ENCODE data around the gene PRDX2.
A peak's percentile ranks its signal among the peaks of the same experiment; 100 is the strongest.

PRDX2 gene

GRCh38 chr19:12789904-12790619 is 11.5 kb downstream of the PRDX2 start:
- Histone ChIP-seq H3K27me3 (ENCODE audit: control insufficient read depth, low read length) (no peaks in the 10 kb centered on the region), H3K4me1 (ENCODE audit: control insufficient read depth, low read length) (peaks cover 63% of the 10 kb centered on the region), H3K36me3 (ENCODE audit: control insufficient read depth, low read length) (peaks cover 6% of the 10 kb centered on the region; the same call in 1 of the 2 replicates), H3K9me2 (replicated peaks; ENCODE audit: control insufficient read depth, low read length) (no peaks in the 10 kb centered on the region), H3K4me2 (ENCODE audit: low read length) (peak overlapping the region; percentile 93), H3K9me3 (ENCODE audit: control insufficient read depth, insufficient read depth, low read length) (no peaks in the 10 kb centered on the region), H3F3A (ENCODE audit: control insufficient read depth, insufficient read depth) (peaks cover 34% of the 10 kb centered on the region), H3K4me3 (ENCODE audit: low read length) (peak overlapping the region; percentile 79), H3K27ac (ENCODE audit: low read depth, low read length) (peak overlapping the region; percentile 84), H3K79me2 (ENCODE audit: control insufficient read depth, low read length) (peaks cover 29% of the 10 kb centered on the region), H4K20me1 (ENCODE audit: control insufficient read depth, insufficient read depth, low read depth, low read length) (no peaks in the 10 kb centered on the region)
- TF ChIP-seq EZH2phosphoT487 (IDR thresholded peaks at IDR 0.05; ENCODE audit: borderline replicate concordance, low read length): no peak
- no peak for TF ChIP-seq CTCF (IDR thresholded peaks at IDR 0.05; ENCODE audit: low read depth, low read length, poor library complexity, severe bottlenecking)

GRCh38 chr19:12789098-12789903 is 12.3 kb downstream of the PRDX2 start:
- Histone ChIP-seq H3K4me3 (ENCODE audit: low read length) (peak overlapping the region; percentile 79), H3K36me3 (ENCODE audit: control insufficient read depth, low read length) (peaks cover 6% of the 10 kb centered on the region; the same call in 1 of the 2 replicates), H3K27me3 (ENCODE audit: control insufficient read depth, low read length) (no peaks in the 10 kb centered on the region), H4K20me1 (ENCODE audit: control insufficient read depth, insufficient read depth, low read depth, low read length) (no peaks in the 10 kb centered on the region), H3K9me3 (ENCODE audit: control insufficient read depth, insufficient read depth, low read length) (no peaks in the 10 kb centered on the region), H3K27ac (ENCODE audit: low read depth, low read length) (peak overlapping the region; percentile 84), H3K79me2 (ENCODE audit: control insufficient read depth, low read length) (peaks cover 29% of the 10 kb centered on the region), H3K9me2 (replicated peaks; ENCODE audit: control insufficient read depth, low read length) (no peaks in the 10 kb centered on the region), H3F3A (ENCODE audit: control insufficient read depth, insufficient read depth) (peaks cover 39% of the 10 kb centered on the region), H3K4me2 (ENCODE audit: low read length) (peak overlapping the region; percentile 93), H3K4me1 (ENCODE audit: control insufficient read depth, low read length) (peaks cover 67% of the 10 kb centered on the region)
- TF ChIP-seq CTCF (IDR thresholded peaks at IDR 0.05; ENCODE audit: low read depth, low read length, poor library complexity, severe bottlenecking) (no peak), EZH2phosphoT487 (IDR thresholded peaks at IDR 0.05; ENCODE audit: borderline replicate concordance, low read length) (no peak)

GRCh38 chr19:12788682-12789097 is 12.9 kb downstream of the PRDX2 start:
- peak overlapping the region; percentile 84 for H3K27ac ChIP-seq (ENCODE audit: low read depth, low read length)
- peaks cover 40% of the 10 kb centered on the region for H3F3A ChIP-seq (ENCODE audit: control insufficient read depth, insufficient read depth)
- peak overlapping the region; percentile 79 for H3K4me3 ChIP-seq (ENCODE audit: low read length)
- H3K36me3 ChIP-seq (ENCODE audit: control insufficient read depth, low read length): peaks cover 6% of the 10 kb centered on the region; the same call in 1 of the 2 replicates
- peaks cover 67% of the 10 kb centered on the region for H3K4me1 ChIP-seq (ENCODE audit: control insufficient read depth, low read length)
- H3K9me3 ChIP-seq (ENCODE audit: control insufficient read depth, insufficient read depth, low read length): no peaks in the 10 kb centered on the region
- TF ChIP-seq CTCF (IDR thresholded peaks at IDR 0.05; ENCODE audit: low read depth, low read length, poor library complexity, severe bottlenecking) (peak; percentile 19), EZH2phosphoT487 (IDR thresholded peaks at IDR 0.05; ENCODE audit: borderline replicate concordance, low read length) (no peak)
- peaks cover 29% of the 10 kb centered on the region for H3K79me2 ChIP-seq (ENCODE audit: control insufficient read depth, low read length)
- H3K9me2 ChIP-seq (replicated peaks; ENCODE audit: control insufficient read depth, low read length): no peaks in the 10 kb centered on the region
- no peaks in the 10 kb centered on the region for H3K27me3 ChIP-seq (ENCODE audit: control insufficient read depth, low read length)
- no peaks in the 10 kb centered on the region for H4K20me1 ChIP-seq (ENCODE audit: control insufficient read depth, insufficient read depth, low read depth, low read length)
- peak overlapping the region; percentile 93 for H3K4me2 ChIP-seq (ENCODE audit: low read length)

All from DOHH2 (cell line).